ENCODE data around the gene LPXN. TPM values are rescaled to one million over a fixed set of nuclear protein-coding genes. Genes with fewer than 3 reads are reported as not detected.

Gene LPXN
- total RNA-seq, 4 donors from 2014 or later, result 1.0 to 2.2 (median 1.9) TPM

DNA sequence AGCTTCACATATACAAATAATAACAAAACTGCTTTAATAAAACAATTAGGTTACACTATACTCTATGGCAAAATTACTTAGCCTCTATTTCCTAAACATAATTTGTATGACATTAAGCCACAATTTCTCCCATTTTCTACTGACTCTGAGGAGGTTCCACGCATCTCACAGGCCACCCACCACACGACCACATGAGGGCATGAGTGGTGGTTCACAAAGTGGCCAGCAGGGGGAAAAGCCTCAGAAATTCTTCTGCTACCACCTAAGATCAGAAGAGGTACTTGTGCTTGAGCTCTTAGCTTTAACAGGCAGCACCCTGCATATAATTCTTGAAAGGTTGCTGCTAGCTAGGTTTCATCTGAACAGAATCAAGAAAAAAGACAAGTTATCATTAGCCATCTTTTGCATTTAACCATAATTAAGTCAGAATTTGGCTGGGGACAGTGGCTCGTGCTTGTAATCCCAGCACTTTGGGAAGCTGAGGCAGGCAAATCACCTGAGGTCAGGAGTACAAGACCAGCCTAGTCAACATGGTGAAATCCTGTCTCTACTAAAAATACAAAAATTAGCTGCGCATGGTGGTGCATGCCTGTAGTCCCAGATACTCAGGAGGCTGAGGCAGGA is 7.7 kb downstream of the LPXN start:
- in situ Hi-C loops (cut with MboI; ENCODE audit: low sequenced_read_pairs in 4 of 4), result loop anchor here in 1 of 4 donors (25.0 kb wide), 1 partner anchor 569 kb away; the partner anchor contains the start of gene FAM111A
- Histone ChIP-seq H3K9me3 (no peaks in the 10 kb centered on the region), H3K4me3 (no peak overlapping the region), H3K27ac (no peak overlapping the region), H3K4me1 (peaks cover 0 to 2% of the 10 kb centered on the region in 2 donors), H3K27me3 (no peaks in the 10 kb centered on the region), H3K36me3 (peaks cover 0 to 15% of the 10 kb centered on the region in 2 donors)
- intact Hi-C loops (cut with DNase I; ENCODE audit: low total_unique reads), result no loop called here
- DNase-seq, result peak in 1 of 2 donors; percentile 23
- peak in 1 of 2 donors; percentile 82 for ATAC-seq
- no peak for TF ChIP-seq POLR2A (IDR thresholded peaks at IDR 0.05)
- TF ChIP-seq, protein P1, sequence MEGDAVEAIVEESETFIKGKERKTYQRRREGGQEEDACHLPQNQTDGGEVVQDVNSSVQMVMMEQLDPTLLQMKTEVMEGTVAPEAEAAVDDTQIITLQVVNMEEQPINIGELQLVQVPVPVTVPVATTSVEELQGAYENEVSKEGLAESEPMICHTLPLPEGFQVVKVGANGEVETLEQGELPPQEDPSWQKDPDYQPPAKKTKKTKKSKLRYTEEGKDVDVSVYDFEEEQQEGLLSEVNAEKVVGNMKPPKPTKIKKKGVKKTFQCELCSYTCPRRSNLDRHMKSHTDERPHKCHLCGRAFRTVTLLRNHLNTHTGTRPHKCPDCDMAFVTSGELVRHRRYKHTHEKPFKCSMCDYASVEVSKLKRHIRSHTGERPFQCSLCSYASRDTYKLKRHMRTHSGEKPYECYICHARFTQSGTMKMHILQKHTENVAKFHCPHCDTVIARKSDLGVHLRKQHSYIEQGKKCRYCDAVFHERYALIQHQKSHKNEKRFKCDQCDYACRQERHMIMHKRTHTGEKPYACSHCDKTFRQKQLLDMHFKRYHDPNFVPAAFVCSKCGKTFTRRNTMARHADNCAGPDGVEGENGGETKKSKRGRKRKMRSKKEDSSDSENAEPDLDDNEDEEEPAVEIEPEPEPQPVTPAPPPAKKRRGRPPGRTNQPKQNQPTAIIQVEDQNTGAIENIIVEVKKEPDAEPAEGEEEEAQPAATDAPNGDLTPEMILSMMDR (IDR thresholded peaks at IDR 0.05 in 4 of 5, conservative IDR thresholded peaks at IDR 0.05 in 1 of 5), result peak; percentile 38 to 74 (median 57)

DNA sequence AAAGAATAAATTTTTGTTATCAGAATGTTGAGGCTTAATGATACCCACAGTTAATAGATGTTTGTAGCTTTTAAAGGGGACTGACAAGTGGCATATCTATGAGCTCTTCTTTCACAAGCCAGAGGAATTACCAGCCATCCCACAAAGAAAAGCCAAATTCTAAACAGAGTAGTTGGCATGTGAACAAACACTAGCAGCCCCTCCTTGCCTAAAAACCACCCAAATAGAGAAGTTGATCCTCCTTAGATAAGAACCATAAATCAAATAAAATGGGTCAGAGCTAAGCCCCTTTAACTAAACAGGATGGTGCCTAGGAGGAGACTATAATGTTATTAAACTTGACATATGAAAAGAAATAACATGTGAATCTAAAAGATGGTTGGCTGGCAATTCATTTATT is 11.4 kb downstream of the LPXN start:
- intact Hi-C loops (cut with DNase I; ENCODE audit: low total_unique reads) (no loop called here), in situ Hi-C loops (cut with MboI; ENCODE audit: low sequenced_read_pairs in 4 of 4) (loop anchor here in 1 of 4 donors (25.0 kb wide), 1 partner anchor 573 kb away; the partner anchor contains the start of gene FAM111A)
- ATAC-seq (no peak), DNase-seq (no peak)
- Histone ChIP-seq H3K36me3 (peaks cover 0 to 6% of the 10 kb centered on the region in 2 donors), H3K4me1 (no peaks in the 10 kb centered on the region), H3K9me3 (no peaks in the 10 kb centered on the region), H3K27me3 (no peaks in the 10 kb centered on the region), H3K4me3 (no peak overlapping the region), H3K27ac (no peak overlapping the region)
- TF ChIP-seq POLR2A (IDR thresholded peaks at IDR 0.05), result no peak
- TF ChIP-seq, protein P1 (IDR thresholded peaks at IDR 0.05 in 4 of 5, conservative IDR thresholded peaks at IDR 0.05 in 1 of 5), result no peak

DNA sequence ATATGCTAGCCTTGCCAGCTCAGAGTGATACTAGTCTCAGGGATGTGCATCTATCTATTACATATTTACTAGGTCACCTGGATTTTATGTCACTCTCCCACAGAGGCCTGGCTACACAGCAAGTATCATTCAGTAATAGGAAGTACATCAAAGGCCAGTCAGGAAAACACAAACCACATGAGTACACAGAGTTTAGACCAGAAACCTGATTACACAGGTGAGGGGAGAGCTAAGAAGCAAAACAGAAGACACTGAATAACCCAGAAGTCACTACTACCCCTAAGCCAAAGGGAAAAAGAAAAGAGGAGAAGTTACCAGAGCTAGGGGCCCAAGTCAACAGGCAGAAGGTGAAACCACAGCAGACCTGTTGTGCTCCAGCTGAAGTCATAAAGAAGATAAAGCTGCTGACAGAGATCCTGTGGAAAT is 13.3 kb downstream of the LPXN start:
- ATAC-seq, result no peak
- H3K36me3 ChIP-seq, result no peaks in the 10 kb centered on the region
- no peak overlapping the region for H3K27ac ChIP-seq
- intact Hi-C loops (cut with DNase I; ENCODE audit: low total_unique reads) (no loop called here), in situ Hi-C loops (cut with MboI; ENCODE audit: low sequenced_read_pairs in 4 of 4) (loop anchor here in 1 of 4 donors (25.0 kb wide), 1 partner anchor 575 kb away; the partner anchor contains the start of gene FAM111A)
- no peaks in the 10 kb centered on the region for H3K27me3 ChIP-seq
- no peak for DNase-seq
- H3K4me3 ChIP-seq, result no peak overlapping the region
- no peaks in the 10 kb centered on the region for H3K9me3 ChIP-seq
- H3K4me1 ChIP-seq, result no peaks in the 10 kb centered on the region
- TF ChIP-seq, protein P1 (IDR thresholded peaks at IDR 0.05 in 4 of 5, conservative IDR thresholded peaks at IDR 0.05 in 1 of 5), result no peak
- no peak for TF ChIP-seq POLR2A (IDR thresholded peaks at IDR 0.05)

DNA sequence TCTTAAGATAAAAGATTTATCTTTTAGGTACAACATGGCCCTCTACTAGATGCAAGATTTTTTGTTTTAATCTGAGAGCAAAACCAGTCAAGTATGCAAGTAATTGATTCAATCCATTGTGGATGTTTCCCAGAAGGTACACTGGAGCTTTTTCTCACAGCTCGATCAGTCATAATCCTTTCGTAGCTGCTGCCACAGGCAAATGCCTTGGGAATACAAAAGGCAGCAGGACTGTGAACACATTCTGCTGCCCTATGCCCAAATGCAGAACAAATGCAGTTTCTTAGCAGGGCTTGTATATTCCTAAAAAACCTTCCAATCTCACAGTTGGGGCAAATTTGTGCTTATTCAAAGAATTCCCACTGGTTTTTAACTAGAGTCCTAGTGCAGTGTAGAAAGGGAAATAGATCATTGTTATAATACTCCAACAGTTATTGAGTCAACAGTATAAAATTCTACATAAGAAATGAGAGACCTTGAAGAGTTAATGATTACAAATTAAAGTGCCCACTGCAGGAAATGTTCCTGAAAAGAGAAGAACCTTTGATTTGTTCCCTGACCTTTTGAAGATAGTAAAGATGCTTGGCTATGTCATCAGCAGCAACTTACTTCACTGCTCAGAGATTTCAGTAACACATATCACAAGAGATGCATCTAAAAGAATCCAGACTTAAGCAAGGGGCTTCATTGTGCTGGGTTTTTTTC is 14.1 kb downstream of the LPXN start:
- ATAC-seq, result no peak
- Histone ChIP-seq H3K4me3 (no peak overlapping the region), H3K4me1 (no peaks in the 10 kb centered on the region), H3K9me3 (no peaks in the 10 kb centered on the region), H3K36me3 (no peaks in the 10 kb centered on the region), H3K27me3 (no peaks in the 10 kb centered on the region), H3K27ac (no peak overlapping the region)
- intact Hi-C loops (cut with DNase I; ENCODE audit: low total_unique reads) (no loop called here), in situ Hi-C loops (cut with MboI; ENCODE audit: low sequenced_read_pairs in 4 of 4) (loop anchor here in 1 of 4 donors (25.0 kb wide), 1 partner anchor 576 kb away; the partner anchor contains the start of gene FAM111A)
- TF ChIP-seq, protein P1 (IDR thresholded peaks at IDR 0.05 in 4 of 5, conservative IDR thresholded peaks at IDR 0.05 in 1 of 5), result no peak
- no peak for TF ChIP-seq POLR2A (IDR thresholded peaks at IDR 0.05)
- no peak for DNase-seq
